Eye (tissue), 1 donor: ENCODE data around the gene PELI3.
A peak's percentile ranks its signal among the peaks of the same experiment; 100 is the strongest.
"Not testable (repeated sequence)": the region's sequence is repeated elsewhere in the genome, so short reads cannot be mapped to it uniquely, and the experiment has no call there.

ENCODE experiments used
- DNase-seq: peaks from one replicate; pipeline ENCODE4 v3.0.0-alpha.2; 2015

PELI3 gene

DNA sequence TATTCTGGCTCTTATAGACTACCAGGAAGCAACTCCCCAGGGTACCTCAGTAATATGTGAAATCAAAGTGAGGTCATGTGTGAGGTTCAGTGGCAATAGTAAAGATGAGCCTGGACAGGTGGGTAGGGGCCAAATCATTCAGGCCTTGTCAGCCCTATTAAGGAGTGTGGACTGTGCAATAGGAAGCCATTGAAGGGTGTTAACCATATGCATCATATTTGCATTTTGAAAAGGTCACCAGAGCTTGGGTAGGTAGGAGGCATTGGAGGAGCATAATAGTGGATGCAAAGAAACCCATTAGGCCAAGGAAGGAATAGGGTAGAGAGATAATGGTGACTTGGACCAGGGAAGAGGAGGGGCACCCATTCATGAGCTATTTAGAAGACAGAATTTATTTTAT lies 19.7 kb upstream of the PELI3 start:
- DNase-seq, result no peak

- no peak for DNase-seq
Observed at GRCh38 chr11:66448523-66448922, 18.2 kb upstream of the PELI3 start.

GRCh38 chr11:66450560-66450959 lies 16.1 kb upstream of the PELI3 start:
- DNase-seq, result no peak

GRCh38 chr11:66451663-66452062 lies 15.0 kb upstream of the PELI3 start:
- no peak for DNase-seq

GRCh38 chr11:66454247-66454646 lies 12.5 kb upstream of the PELI3 start:
- DNase-seq, result no peak

DNA sequence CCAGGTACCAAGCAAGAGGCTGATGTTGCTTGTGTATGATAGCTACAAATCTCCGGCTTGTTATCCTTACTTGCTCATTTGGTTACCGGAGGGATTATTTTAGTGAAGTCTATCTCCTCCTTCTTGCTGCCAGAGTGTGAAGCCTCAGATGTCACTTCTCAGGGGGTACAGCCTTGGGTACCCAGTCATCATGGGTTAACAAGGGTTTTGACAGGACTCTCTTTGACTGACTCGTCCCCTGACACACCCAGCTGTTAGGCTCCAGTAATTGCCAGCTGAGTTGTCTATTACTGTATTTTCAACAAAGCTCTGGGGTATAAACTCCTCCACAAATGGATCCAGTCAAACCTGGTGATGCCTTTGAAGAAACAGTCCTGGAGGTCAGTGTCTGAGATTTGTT lies 11.9 kb upstream of the PELI3 start:
- DNase-seq, result no peak

DNA sequence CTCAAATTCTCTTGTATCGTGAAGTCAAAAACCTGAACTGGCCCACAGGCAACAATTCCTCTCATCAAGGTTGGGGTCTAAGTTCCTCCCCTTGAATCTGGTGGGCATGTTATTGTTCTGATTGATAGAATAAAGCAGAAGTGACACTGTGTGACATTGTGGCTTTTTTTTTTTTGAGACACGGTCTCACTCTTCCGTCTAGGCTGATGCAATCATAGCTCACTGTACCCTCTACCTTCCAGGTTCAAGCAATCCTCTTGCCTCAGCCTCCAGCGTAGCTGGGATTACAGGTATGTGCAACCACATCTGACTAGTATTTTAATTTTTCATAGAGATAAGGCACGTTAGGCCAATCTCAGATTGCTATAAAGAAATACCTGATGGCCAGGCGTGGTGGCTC lies 8.9 kb upstream of the PELI3 start:
- DNase-seq, result no peak

GRCh38 chr11:66459138-66459778 lies 7.4 kb upstream of the PELI3 start:
- no peak for DNase-seq

- DNase-seq, result no peak
Observed at GRCh38 chr11:66462010-66462409, 4.7 kb upstream of the PELI3 start.

- no peak for DNase-seq
Observed at GRCh38 chr11:66462911-66463310, 3.8 kb upstream of the PELI3 start.

GRCh38 chr11:66464116-66464515 lies 2.6 kb upstream of the PELI3 start:
- not testable (repeated sequence) for DNase-seq

DNA sequence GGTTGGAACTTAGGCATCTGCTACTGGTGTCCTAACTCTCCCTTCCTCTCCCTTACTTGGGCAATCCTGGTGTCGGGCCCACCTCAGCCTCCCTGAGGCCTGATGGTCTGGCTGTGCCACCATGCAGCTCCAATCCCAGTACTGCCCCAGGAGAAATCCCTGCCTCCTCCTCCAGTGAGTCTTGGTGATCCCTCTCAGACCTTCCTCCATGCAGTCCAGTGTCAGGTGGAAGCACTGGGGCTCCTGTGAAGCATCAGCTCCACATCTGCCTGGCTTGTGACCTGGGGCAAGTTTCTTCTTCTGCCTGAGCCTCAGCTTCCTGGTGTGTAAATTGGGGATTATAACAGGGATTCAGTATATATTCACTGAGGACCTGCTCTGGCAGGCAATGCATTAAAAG lies 1.8 kb upstream of the PELI3 start:
- DNase-seq, result no peak

GRCh38 chr11:66465373-66466224 lies 1.1 kb upstream of the PELI3 start:
- no peak for DNase-seq

DNA sequence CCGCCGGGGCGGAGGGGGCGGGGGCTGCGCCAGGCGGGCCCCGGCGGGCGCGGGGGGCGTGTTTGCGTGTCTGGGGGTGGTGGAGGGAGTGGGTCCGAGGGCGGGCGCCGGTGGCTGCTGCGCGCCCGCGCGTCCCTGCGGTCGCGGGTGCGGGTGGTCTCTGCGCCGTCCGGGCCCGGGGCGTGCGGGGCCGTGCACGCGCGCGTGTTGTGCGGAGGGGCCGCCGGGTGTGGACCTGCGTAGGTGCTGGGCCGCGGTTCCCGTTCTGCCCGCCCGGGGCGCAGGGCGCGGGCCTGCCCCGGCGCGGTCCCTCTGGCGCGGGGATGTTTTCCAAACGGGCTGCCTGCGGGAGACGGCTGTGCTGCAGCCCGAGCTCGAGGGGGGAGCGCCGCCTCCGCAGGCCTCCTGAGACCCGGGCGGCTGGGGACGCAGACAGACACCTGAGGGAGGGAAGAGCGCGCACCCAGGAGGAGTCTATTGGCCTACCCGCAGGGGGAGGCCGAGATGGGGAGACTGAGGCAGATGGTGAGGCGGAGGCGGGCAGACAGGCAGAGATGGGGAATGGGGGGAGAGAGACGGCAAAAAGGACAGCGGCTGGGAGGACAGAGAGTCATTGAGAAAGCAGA lies 442 bp downstream of the PELI3 start:
- peak; percentile 66 for DNase-seq

- peak; percentile 70 for DNase-seq
Observed at GRCh38 chr11:66467756-66468155, 1.1 kb downstream of the PELI3 start.

DNA sequence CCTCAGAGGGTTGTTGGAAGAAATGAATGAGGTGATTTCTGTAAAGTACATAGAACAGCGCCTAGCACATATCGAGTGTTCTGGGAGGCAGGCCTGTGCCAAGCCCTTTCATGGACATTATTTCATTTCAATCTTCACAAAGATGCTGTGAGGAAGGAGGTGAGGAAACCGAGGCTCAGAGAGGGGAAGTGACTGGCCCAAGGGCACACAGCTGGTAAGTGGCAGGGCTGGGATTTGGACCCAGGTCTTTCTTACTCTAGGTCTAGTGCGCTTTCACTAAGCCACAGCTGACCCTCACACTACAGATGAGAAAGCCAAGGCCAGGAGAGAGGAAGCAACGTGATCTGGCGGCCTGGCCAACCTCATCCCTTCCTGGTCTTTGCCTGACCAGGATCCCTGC lies 2.0 kb downstream of the PELI3 start:
- DNase-seq, result no peak

GRCh38 chr11:66469441-66469840 lies 2.7 kb downstream of the PELI3 start:
- DNase-seq, result no peak

DNA sequence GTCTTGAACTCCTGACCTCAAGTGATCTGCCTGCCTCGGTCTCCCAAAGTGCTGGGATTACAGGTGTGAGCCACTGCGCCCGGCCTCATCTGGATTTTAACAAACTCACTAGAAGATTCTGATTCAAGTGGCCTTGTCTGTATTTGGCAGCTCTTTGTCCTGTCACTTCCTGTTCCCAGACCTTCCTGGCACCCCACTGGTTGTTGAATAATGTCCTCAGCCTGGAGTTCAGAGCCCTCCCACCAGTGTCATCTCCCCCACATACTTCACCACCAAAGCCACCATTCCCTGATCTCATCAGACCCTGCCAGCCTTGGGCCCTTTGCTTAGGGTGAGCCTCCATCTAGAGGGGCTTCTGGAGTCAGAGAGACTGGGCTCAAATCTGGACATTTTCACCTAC lies 3.3 kb downstream of the PELI3 start:
- DNase-seq, result no peak

- no peak for DNase-seq
Observed at GRCh38 chr11:66471142-66471541, 4.4 kb downstream of the PELI3 start.

DNA sequence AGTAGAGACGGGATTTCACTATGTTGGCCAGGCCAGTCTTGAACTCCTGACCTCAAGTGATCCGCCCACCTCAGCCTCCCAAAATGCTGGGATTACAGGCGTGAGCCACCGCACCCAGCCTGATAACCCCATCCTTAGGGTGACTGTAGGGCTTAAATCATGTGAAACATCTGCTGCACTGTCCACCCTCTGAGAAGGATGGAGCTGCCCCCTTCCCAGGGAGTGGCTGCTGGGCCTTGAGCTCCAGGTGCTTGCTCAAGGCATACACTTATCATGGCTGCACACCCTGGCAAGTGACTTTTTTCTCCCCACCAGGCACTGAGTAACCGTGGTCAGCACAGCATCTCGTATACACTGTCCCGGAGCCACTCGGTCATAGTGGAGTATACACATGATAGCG lies 5.3 kb downstream of the PELI3 start:
- no peak for DNase-seq

DNA sequence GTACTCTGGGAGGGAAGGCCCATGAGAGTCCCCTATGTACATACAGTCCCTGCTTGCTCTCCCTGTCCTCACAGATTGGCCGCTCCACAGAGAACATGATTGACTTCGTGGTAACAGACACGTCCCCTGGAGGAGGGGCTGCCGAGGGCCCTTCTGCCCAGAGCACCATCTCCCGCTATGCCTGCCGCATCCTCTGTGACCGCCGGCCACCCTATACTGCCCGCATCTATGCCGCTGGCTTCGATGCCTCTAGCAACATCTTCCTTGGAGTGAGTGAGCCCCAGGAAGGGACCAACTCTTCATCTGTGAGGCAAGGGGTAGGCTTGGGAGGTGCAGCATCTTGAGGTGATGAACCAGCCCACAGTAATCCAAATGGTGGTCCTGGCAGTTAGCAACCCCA lies 6.5 kb downstream of the PELI3 start:
- DNase-seq, result no peak

- no peak for DNase-seq
Observed at GRCh38 chr11:66473608-66474515, 7.2 kb downstream of the PELI3 start.
